Caco-2 (cell line): ENCODE data around the gene NRP1. TPM values are rescaled to one million over a fixed set of nuclear protein-coding genes. Genes with fewer than 3 reads are reported as not detected.

ENCODE experiments used
- BruUV-seq: library from RNA; stranded (reverse); fragments of 400-500 nt; replicated peaks from 2 replicates; lab custom pipeline; 2021; lab: Mats Ljungman, UMichigan
- CTCF ChIA-PET: fragments of 300-600 bp; sonication (Branson Sonifier 250); formaldehyde crosslinking; loops from one replicate; lab custom pipeline; 2022; ENCODE audit warnings: antibody characterized with exemption; lab: Charles Lee
- POLR2A ChIA-PET: fragments of 300-600 bp; sonication (Branson Sonifier 250); formaldehyde crosslinking; loops from one replicate; lab custom pipeline; 2022; ENCODE audit warnings: antibody characterized with exemption; lab: Charles Lee
- DNase-seq, 2 experiments: peaks; one replicate each; pipeline versions ENCODE4 v3.0.0 to v3.0.0-alpha.2; 2020 to 2022
- H3K27me3 ChIP-seq: replicated peaks from 2 replicates; pipeline ENCODE4 v1.6.0; 2011; ENCODE audit warnings: low read length; ENCODE audit not compliant: control insufficient read depth, insufficient read depth
- H3K36me3 ChIP-seq: 2 replicates; pipeline ENCODE4 v1.5.1; 2011; ENCODE audit warnings: low read length; ENCODE audit not compliant: control insufficient read depth, insufficient read depth
- H3K4me1 ChIP-seq: fragments of 250-450 bp; sonication (Bioruptor Pico); 2 replicates; pipeline ENCODE4 v1.5.1; 2020; ENCODE audit warnings: mild to moderate bottlenecking
- H3K4me3 ChIP-seq: 2 replicates; pipeline ENCODE4 v1.5.1; 2011; ENCODE audit warnings: low read depth, mild to moderate bottlenecking, control low read depth, low read length
- H3K9me3 ChIP-seq: fragments of 250-450 bp; sonication (Bioruptor Pico); 2 replicates; pipeline ENCODE4 v1.5.1; 2020; ENCODE audit warnings: mild to moderate bottlenecking, moderate library complexity
- H3K27ac Mint-ChIP-seq: one replicate; pipeline ENCODE4 v1.8.0; 2022; ENCODE audit warnings: mixed read lengths; ENCODE audit not compliant: unreplicated experiment
- H3K27me3 Mint-ChIP-seq: one replicate; pipeline ENCODE4 v1.8.0; 2022; ENCODE audit warnings: mixed read lengths; ENCODE audit not compliant: insufficient read depth, unreplicated experiment
- H3K36me3 Mint-ChIP-seq: one replicate; pipeline ENCODE4 v1.8.0; 2022; ENCODE audit warnings: mild to moderate bottlenecking, mixed read lengths; ENCODE audit not compliant: insufficient read depth, unreplicated experiment
- H3K4me1 Mint-ChIP-seq: one replicate; pipeline ENCODE4 v1.8.0; 2022; ENCODE audit warnings: low read depth, mixed read lengths; ENCODE audit not compliant: unreplicated experiment
- H3K4me3 Mint-ChIP-seq: one replicate; pipeline ENCODE4 v1.8.0; 2022; ENCODE audit warnings: mild to moderate bottlenecking, moderate library complexity, mixed read lengths; ENCODE audit not compliant: unreplicated experiment
- H3K9me3 Mint-ChIP-seq: one replicate; pipeline ENCODE4 v1.8.0; 2022; ENCODE audit warnings: mixed read lengths; ENCODE audit not compliant: unreplicated experiment
- intact Hi-C: fragments of 100-400 bp; cut with micrococcal nuclease; formaldehyde crosslinking; loops from one replicate; pipeline ENCODE4 v1.10.0; 2022; ENCODE audit not compliant: unreplicated experiment
- total RNA-seq: library from RNA; stranded (reverse); gene quantifications from 2 replicates; pipeline ENCODE4 v1.2.3, GENCODE V29; 2022
- TF ChIP-seq, protein P1 (sequence below), 2 experiments: fragments of 200-600 bp in 1 of 2; IDR thresholded peaks; 1 replicate in 1 of 2; 2 replicates in 1 of 2; pipeline versions ENCODE4 v1.5.1 to v1.8.0; 2011 to 2022; ENCODE audit warnings: antibody characterized with exemption in 1 of 2, control low read depth in 1 of 2, inconsistent platforms in 1 of 2, low read depth in 1 of 2, low read length in 1 of 2, mild to moderate bottlenecking in 1 of 2, moderate library complexity in 1 of 2; ENCODE audit not compliant: insufficient read depth in 1 of 2, severe bottlenecking in 1 of 2, unreplicated experiment in 1 of 2

NRP1 gene
- total RNA-seq, 1 experiment from 2014 or later, result 123 TPM

- Mint-ChIP-seq H3K4me3 (no peak overlapping the region), H3K4me1 (peaks cover 47% of the 10 kb centered on the region), H3K9me3 (no peaks in the 10 kb centered on the region), H3K36me3 (peaks cover 48% of the 10 kb centered on the region), H3K27me3 (no peaks in the 10 kb centered on the region), H3K27ac (peak overlapping the region; percentile 88)
- intact Hi-C loops, result no loop called here
- POLR2A ChIA-PET, result no interaction called here
- H3K9me3 ChIP-seq, result no peaks in the 10 kb centered on the region
- no TSS peak for BruUV-seq
- no peak overlapping the region for H3K4me3 ChIP-seq
- no peaks in the 10 kb centered on the region for H3K36me3 ChIP-seq
- H3K27me3 ChIP-seq, result no peaks in the 10 kb centered on the region
- DNase-seq, result no peak
- TF ChIP-seq, protein P1, sequence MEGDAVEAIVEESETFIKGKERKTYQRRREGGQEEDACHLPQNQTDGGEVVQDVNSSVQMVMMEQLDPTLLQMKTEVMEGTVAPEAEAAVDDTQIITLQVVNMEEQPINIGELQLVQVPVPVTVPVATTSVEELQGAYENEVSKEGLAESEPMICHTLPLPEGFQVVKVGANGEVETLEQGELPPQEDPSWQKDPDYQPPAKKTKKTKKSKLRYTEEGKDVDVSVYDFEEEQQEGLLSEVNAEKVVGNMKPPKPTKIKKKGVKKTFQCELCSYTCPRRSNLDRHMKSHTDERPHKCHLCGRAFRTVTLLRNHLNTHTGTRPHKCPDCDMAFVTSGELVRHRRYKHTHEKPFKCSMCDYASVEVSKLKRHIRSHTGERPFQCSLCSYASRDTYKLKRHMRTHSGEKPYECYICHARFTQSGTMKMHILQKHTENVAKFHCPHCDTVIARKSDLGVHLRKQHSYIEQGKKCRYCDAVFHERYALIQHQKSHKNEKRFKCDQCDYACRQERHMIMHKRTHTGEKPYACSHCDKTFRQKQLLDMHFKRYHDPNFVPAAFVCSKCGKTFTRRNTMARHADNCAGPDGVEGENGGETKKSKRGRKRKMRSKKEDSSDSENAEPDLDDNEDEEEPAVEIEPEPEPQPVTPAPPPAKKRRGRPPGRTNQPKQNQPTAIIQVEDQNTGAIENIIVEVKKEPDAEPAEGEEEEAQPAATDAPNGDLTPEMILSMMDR (IDR thresholded peaks at IDR 0.05; ENCODE audit: insufficient read depth in 1 of 2, low read depth in 1 of 2, low read length in 1 of 2, severe bottlenecking in 1 of 2, unreplicated experiment in 1 of 2), result no peak
- H3K4me1 ChIP-seq, result peaks cover 98% of the 10 kb centered on the region
- CTCF ChIA-PET, result interaction anchor here (0.6 kb wide), 1 partner anchor 893 kb away, joined by 3 read pairs; no protein-coding TSS in a partner anchor
Observed at GRCh38 chr10:33239257-33239656, 95.2 kb downstream of the NRP1 start.

DNA sequence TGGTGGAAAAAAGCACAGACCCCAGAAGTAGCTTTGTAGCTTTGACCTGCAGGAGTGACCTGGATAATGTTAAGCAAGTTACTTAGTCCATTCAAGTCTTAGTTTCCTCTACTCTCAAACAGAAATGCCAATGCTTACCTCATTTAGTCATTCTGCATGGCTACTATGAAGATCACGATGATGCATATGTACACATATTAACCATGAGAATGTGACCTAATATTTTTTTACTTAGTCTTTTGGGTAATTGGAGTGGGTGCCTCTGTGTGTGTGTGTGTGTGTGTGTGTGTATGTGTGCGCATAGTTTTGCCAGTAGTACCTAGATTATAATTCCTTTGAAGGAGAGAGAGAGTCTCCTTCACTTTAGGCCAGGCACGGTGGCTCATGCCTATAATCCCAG lies 95.8 kb downstream of the NRP1 start:
- DNase-seq, result no peak
- Mint-ChIP-seq H3K27ac (peak overlapping the region; percentile 88), H3K4me3 (peak overlapping the region; percentile 14), H3K27me3 (no peaks in the 10 kb centered on the region), H3K4me1 (peaks cover 47% of the 10 kb centered on the region), H3K36me3 (peaks cover 48% of the 10 kb centered on the region), H3K9me3 (no peaks in the 10 kb centered on the region)
- no peaks in the 10 kb centered on the region for H3K36me3 ChIP-seq
- H3K27me3 ChIP-seq, result no peaks in the 10 kb centered on the region
- BruUV-seq, result no TSS peak
- CTCF ChIA-PET, result no interaction called here
- POLR2A ChIA-PET, result no interaction called here
- no peaks in the 10 kb centered on the region for H3K9me3 ChIP-seq
- intact Hi-C loops, result no loop called here
- TF ChIP-seq, protein P1 (IDR thresholded peaks at IDR 0.05; ENCODE audit: insufficient read depth in 1 of 2, low read depth in 1 of 2, low read length in 1 of 2, severe bottlenecking in 1 of 2, unreplicated experiment in 1 of 2), result no peak
- H3K4me3 ChIP-seq, result no peak overlapping the region
- peaks cover 93% of the 10 kb centered on the region for H3K4me1 ChIP-seq

DNA sequence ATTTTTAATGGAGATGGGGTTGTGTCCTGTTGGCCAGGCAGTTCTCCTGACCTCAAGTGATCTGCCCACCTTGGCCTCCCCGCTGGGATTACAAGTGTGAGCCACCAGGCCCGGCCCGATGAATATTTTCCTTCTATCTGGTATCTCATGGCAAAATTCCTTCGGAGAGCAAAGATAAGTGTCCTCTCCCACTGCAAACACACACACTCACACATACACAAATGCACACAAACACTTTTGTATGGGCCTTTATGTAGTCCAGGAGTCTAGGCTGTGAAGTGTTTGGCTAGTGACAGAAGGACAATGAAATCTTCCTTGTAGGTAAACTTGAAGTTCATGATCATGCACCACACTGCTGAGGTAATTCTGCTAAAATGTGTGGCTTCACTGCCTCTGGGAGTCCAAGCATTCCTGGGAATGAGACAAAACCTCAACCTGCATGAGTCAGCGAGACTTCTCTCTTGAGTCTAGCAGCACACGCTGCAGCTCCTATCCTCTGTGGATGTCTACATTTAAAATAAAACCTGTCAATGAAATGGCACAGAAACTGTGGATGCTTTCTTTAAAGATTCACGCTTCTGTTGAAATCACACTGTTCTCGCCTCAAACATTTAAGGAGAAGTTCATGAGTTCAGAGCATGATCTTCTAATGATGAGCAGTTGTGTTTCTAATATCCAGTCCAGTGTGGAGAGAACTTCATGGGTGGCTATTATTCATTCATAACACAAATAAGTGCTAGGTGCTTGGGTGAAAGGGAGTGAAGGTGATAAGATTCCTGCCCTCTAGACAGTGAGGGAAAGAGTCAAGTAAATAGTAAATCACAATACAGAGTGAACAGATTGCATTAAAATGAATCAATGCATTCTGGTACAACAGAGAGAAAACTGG lies 96.5 kb downstream of the NRP1 start:
- Mint-ChIP-seq H3K27ac (peak overlapping the region; percentile 88), H3K27me3 (no peaks in the 10 kb centered on the region), H3K36me3 (peaks cover 54% of the 10 kb centered on the region), H3K9me3 (no peaks in the 10 kb centered on the region), H3K4me3 (peak overlapping the region; percentile 14), H3K4me1 (peaks cover 47% of the 10 kb centered on the region)
- H3K9me3 ChIP-seq, result no peaks in the 10 kb centered on the region
- intact Hi-C loops, result loop anchor here (1.0 kb wide), 1 partner anchor 42 kb away; no protein-coding TSS in a partner anchor
- BruUV-seq, result no TSS peak
- peaks cover 87% of the 10 kb centered on the region for H3K4me1 ChIP-seq
- CTCF ChIA-PET, result no interaction called here
- no peaks in the 10 kb centered on the region for H3K36me3 ChIP-seq
- POLR2A ChIA-PET, result no interaction called here
- DNase-seq, result peak; percentile 61 to 70
- TF ChIP-seq, protein P1 (IDR thresholded peaks at IDR 0.05; ENCODE audit: insufficient read depth in 1 of 2, low read depth in 1 of 2, low read length in 1 of 2, severe bottlenecking in 1 of 2, unreplicated experiment in 1 of 2), result no peak
- no peak overlapping the region for H3K4me3 ChIP-seq
- H3K27me3 ChIP-seq, result no peaks in the 10 kb centered on the region
